Measurements from ENCODE around the gene FAM180A.

GRCh38 chr7:135784013-135784412 is 35.4 kb upstream of the FAM180A start:
- TF ChIP-seq CTCF (IDR thresholded peaks at IDR 0.05) (no peak), POLR2AphosphoS5 (IDR thresholded peaks at IDR 0.05) (no peak), POLR2A (IDR thresholded peaks at IDR 0.05) (no peak), EP300 (IDR thresholded peaks at IDR 0.05) (no peak)
